DOHH2 (cell line): Measurements from ENCODE around the gene MAP1LC3B2.

Experiments used
- H3F3A ChIP-seq: fragments of 200-600 bp; sonication (generic), shearing (Covaris generic); 2 replicates; pipeline ENCODE4 v1.6.0; 2016; ENCODE audit warnings: antibody characterized with exemption, mild to moderate bottlenecking; ENCODE audit not compliant: control insufficient read depth, insufficient read depth
- H3K27ac ChIP-seq: fragments of 200-600 bp; sonication (generic); 2 replicates; pipeline ENCODE4 v1.5.1; 2014; ENCODE audit warnings: low read depth, mild to moderate bottlenecking, low read length, moderate library complexity
- H3K27me3 ChIP-seq: fragments of 200-600 bp; sonication (generic); 2 replicates; pipeline ENCODE4 v1.6.1; 2014; ENCODE audit warnings: mild to moderate bottlenecking, low read length, mixed read lengths; ENCODE audit not compliant: control insufficient read depth
- H3K36me3 ChIP-seq: fragments of 200-600 bp; sonication (generic); 2 replicates; pipeline ENCODE4 v1.6.1; 2014; ENCODE audit warnings: mild to moderate bottlenecking, low read length, moderate library complexity, mixed read lengths; ENCODE audit not compliant: control insufficient read depth
- H3K4me1 ChIP-seq: fragments of 200-600 bp; sonication (generic); 2 replicates; pipeline ENCODE4 v1.6.1; 2014; ENCODE audit warnings: mild to moderate bottlenecking, low read length, mixed read lengths; ENCODE audit not compliant: control insufficient read depth
- H3K4me2 ChIP-seq: fragments of 200-600 bp; sonication (generic); 2 replicates; pipeline ENCODE4 v1.6.0; 2014; ENCODE audit warnings: mild to moderate bottlenecking, low read length, moderate library complexity
- H3K4me3 ChIP-seq: fragments of 200-600 bp; sonication (generic); 2 replicates; pipeline ENCODE4 v1.5.1; 2014; ENCODE audit warnings: mild to moderate bottlenecking, low read length, mixed read lengths
- H3K79me2 ChIP-seq: fragments of 200-600 bp; sonication (generic); 2 replicates; pipeline ENCODE4 v1.6.1; 2014; ENCODE audit warnings: mild to moderate bottlenecking, low read length, mixed read lengths; ENCODE audit not compliant: control insufficient read depth
- H3K9me2 ChIP-seq: fragments of 200-600 bp; sonication (generic); replicated peaks from 2 replicates; pipeline ENCODE4 v1.6.1; 2014; ENCODE audit warnings: mild to moderate bottlenecking, low read length, mixed read lengths; ENCODE audit not compliant: control insufficient read depth
- H3K9me3 ChIP-seq: fragments of 200-600 bp; sonication (generic); 2 replicates; pipeline ENCODE4 v1.6.1; 2014; ENCODE audit warnings: antibody characterized with exemption, low read length, mixed read lengths; ENCODE audit not compliant: control insufficient read depth, insufficient read depth
- H4K20me1 ChIP-seq: fragments of 200-600 bp; sonication (generic); 2 replicates; pipeline ENCODE4 v1.6.0; 2014; ENCODE audit warnings: low read depth, mild to moderate bottlenecking, antibody characterized with exemption, low read length, moderate library complexity; ENCODE audit not compliant: control insufficient read depth, insufficient read depth
- EZH2phosphoT487 ChIP-seq: fragments of 200-600 bp; sonication (generic); IDR thresholded peaks from 2 replicates; pipeline ENCODE4 v1.6.1; 2017; ENCODE audit warnings: borderline replicate concordance, mild to moderate bottlenecking, antibody characterized with exemption, low read length, moderate library complexity, mixed read lengths
- TF ChIP-seq, protein P1 (sequence below): fragments of 200-600 bp; sonication (generic); IDR thresholded peaks from one replicate; pipeline ENCODE4 v1.5.1; 2014; ENCODE audit warnings: antibody characterized with exemption, mild to moderate bottlenecking, low read depth, low read length; ENCODE audit not compliant: poor library complexity, severe bottlenecking

Gene MAP1LC3B2

GRCh38 chr12:116577154-116577561 lies 18.0 kb downstream of the MAP1LC3B2 start:
- no peak overlapping the region for H3K4me2 ChIP-seq
- no peaks in the 10 kb centered on the region for H3K9me2 ChIP-seq
- TF ChIP-seq, protein P1, sequence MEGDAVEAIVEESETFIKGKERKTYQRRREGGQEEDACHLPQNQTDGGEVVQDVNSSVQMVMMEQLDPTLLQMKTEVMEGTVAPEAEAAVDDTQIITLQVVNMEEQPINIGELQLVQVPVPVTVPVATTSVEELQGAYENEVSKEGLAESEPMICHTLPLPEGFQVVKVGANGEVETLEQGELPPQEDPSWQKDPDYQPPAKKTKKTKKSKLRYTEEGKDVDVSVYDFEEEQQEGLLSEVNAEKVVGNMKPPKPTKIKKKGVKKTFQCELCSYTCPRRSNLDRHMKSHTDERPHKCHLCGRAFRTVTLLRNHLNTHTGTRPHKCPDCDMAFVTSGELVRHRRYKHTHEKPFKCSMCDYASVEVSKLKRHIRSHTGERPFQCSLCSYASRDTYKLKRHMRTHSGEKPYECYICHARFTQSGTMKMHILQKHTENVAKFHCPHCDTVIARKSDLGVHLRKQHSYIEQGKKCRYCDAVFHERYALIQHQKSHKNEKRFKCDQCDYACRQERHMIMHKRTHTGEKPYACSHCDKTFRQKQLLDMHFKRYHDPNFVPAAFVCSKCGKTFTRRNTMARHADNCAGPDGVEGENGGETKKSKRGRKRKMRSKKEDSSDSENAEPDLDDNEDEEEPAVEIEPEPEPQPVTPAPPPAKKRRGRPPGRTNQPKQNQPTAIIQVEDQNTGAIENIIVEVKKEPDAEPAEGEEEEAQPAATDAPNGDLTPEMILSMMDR = no peak
- TF ChIP-seq EZH2phosphoT487 = no peak
- no peaks in the 10 kb centered on the region for H3K79me2 ChIP-seq
- no peaks in the 10 kb centered on the region for H3K36me3 ChIP-seq
- H3K4me1 ChIP-seq = peaks cover 18% of the 10 kb centered on the region
- no peak overlapping the region for H3K4me3 ChIP-seq
- peaks cover 8% of the 10 kb centered on the region; the same call in 1 of the 2 replicates for H3K27me3 ChIP-seq
- no peak overlapping the region for H3K27ac ChIP-seq
- no peaks in the 10 kb centered on the region for H3F3A ChIP-seq
- no peaks in the 10 kb centered on the region for H4K20me1 ChIP-seq
- H3K9me3 ChIP-seq = no peaks in the 10 kb centered on the region

GRCh38 chr12:116578051-116578450 lies 18.9 kb downstream of the MAP1LC3B2 start:
- Histone ChIP-seq H3K4me1 (peaks cover 18% of the 10 kb centered on the region), H4K20me1 (no peaks in the 10 kb centered on the region), H3K9me3 (no peaks in the 10 kb centered on the region), H3K36me3 (no peaks in the 10 kb centered on the region), H3F3A (no peaks in the 10 kb centered on the region), H3K27me3 (peaks cover 8% of the 10 kb centered on the region; the same call in 1 of the 2 replicates), H3K4me2 (no peak overlapping the region), H3K4me3 (no peak overlapping the region), H3K27ac (no peak overlapping the region), H3K9me2 (no peaks in the 10 kb centered on the region), H3K79me2 (no peaks in the 10 kb centered on the region)
- no peak for TF ChIP-seq EZH2phosphoT487
- TF ChIP-seq, protein P1 = no peak

DNA sequence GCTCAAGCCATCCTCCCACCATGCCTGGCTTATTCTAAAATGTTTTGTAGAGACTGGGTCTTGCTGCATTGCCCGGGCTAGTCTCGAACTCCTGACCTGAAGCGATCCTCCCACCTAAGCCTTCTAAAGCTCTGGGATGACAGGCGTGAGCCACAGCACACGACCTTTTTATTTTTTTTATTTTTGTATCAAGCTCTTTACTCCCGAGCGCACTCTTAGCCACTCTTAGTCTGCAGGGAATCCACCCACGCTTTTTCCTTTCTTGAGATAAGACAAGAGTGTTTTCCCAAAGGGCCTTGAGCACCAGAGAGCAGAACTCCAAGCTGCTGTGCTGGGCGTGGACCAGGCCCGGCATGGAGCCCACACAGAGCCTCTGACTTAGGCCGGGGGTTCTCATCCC lies 23.4 kb downstream of the MAP1LC3B2 start:
- H3K9me3 ChIP-seq = no peaks in the 10 kb centered on the region
- no peaks in the 10 kb centered on the region for H3K36me3 ChIP-seq
- TF ChIP-seq, protein P1 = no peak
- TF ChIP-seq EZH2phosphoT487 = no peak
- H3F3A ChIP-seq = no peaks in the 10 kb centered on the region
- no peak overlapping the region for H3K27ac ChIP-seq
- peaks cover 8% of the 10 kb centered on the region for H3K4me1 ChIP-seq
- no peaks in the 10 kb centered on the region for H3K79me2 ChIP-seq
- no peak overlapping the region for H3K4me2 ChIP-seq
- no peak overlapping the region for H3K4me3 ChIP-seq
- H3K9me2 ChIP-seq = no peaks in the 10 kb centered on the region
- H3K27me3 ChIP-seq = peaks cover 8% of the 10 kb centered on the region; the same call in 1 of the 2 replicates
- H4K20me1 ChIP-seq = no peaks in the 10 kb centered on the region
